ENCODE data around the gene FBXW4. TPM values are rescaled to one million over a fixed set of nuclear protein-coding genes. Genes with fewer than 3 reads are reported as not detected.

Gene FBXW4
- total RNA-seq, 2 donors from 2014 or later = 33.5 to 40.5 TPM

GRCh38 chr10:101691081-101691480 lies 3.9 kb downstream of the FBXW4 start:
- Histone ChIP-seq H3K27ac (no peak overlapping the region), H3K36me3 (replicated peaks in 1 of 2; ENCODE audit: insufficient read depth in 1 of 2, low read depth in 2 of 2) (no peaks in the 10 kb centered on the region), H3K4me1 (peaks cover 50% of the 10 kb centered on the region), H3K27me3 (no peaks in the 10 kb centered on the region), H3K9me3 (no peaks in the 10 kb centered on the region), H3K4me3 (no peak overlapping the region)
- intact Hi-C loops (cut with DNase I) = no loop called here
- ATAC-seq (no peak), DNase-seq (no peak)
- TF ChIP-seq POLR2A (IDR thresholded peaks at IDR 0.05) (no peak), CTCF (IDR thresholded peaks at IDR 0.05) (no peak)
- WGBS, 2 donors = 58% methylated on average over 7 of the region's 7 CpGs

DNA sequence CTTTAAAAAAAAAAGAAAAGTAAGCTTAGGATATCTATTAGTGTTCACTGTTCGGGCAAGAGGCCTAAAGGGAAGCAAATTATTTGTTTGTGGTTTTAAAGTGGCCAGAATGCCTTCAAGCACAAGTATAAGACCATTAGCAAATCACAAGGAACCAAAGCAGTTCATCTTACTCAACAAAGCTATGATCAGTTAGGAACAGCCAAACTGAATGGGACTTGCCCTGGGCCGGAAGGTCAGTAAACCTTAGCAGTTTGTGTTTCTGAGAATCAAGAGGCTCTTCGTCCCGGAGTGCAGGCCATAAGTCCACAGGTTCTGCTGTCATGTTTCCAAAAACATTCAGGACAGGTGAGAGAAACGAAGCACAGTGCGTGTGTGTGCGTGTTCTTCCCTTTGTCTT lies 4.5 kb downstream of the FBXW4 start:
- peaks cover 48% of the 10 kb centered on the region for H3K4me1 ChIP-seq
- no peaks in the 10 kb centered on the region for H3K9me3 ChIP-seq
- H3K4me3 ChIP-seq = no peak overlapping the region
- intact Hi-C loops (cut with DNase I) = no loop called here
- no peak for TF ChIP-seq POLR2A (IDR thresholded peaks at IDR 0.05)
- TF ChIP-seq CTCF (IDR thresholded peaks at IDR 0.05) = no peak
- no peaks in the 10 kb centered on the region for H3K27me3 ChIP-seq
- H3K27ac ChIP-seq = no peak overlapping the region
- ATAC-seq (no peak), DNase-seq (no peak)
- no peaks in the 10 kb centered on the region for H3K36me3 ChIP-seq (replicated peaks in 1 of 2; ENCODE audit: insufficient read depth in 1 of 2, low read depth in 2 of 2)
- WGBS, 2 donors = 40 to 60% methylated on average over 7 of the region's 7 CpGs

DNA sequence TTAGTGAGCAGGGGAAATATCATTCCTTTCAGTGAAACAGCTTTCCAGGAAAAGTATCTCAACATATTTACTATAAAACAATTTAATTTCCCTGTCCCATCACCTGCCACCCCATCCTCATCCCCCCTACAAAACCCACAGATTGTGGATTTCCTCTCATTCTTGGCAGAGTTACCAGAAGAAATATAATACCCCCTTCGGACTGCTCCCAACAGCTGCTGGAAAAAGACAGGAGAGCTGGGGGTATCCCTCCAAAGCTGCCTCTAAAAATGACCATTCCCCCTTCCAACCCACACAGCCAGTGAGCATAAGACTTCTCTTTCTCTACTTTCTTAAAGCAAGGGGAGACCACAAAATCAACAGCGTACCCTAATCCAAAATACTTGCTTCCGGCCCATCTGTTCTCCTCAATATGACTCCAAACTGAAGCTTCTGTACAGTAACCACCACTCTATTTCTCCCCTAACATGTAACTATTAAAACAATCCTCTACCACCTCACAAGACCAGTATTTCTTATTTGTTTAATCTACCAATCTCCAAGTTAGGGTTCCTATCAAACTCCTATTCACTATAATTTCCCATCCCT lies 7.8 kb downstream of the FBXW4 start:
- ATAC-seq = no peak
- H3K36me3 ChIP-seq (replicated peaks in 1 of 2; ENCODE audit: insufficient read depth in 1 of 2, low read depth in 2 of 2) = no peaks in the 10 kb centered on the region
- no peak overlapping the region for H3K27ac ChIP-seq
- TF ChIP-seq POLR2A (IDR thresholded peaks at IDR 0.05) = no peak
- no peak for TF ChIP-seq CTCF (IDR thresholded peaks at IDR 0.05)
- intact Hi-C loops (cut with DNase I) = no loop called here
- no peaks in the 10 kb centered on the region for H3K9me3 ChIP-seq
- no peak overlapping the region for H3K4me3 ChIP-seq
- DNase-seq = no peak
- 83 to 87% methylated on average over 3 of the region's 3 CpGs for WGBS, 2 donors
- H3K27me3 ChIP-seq = no peaks in the 10 kb centered on the region
- peaks cover 35% of the 10 kb centered on the region for H3K4me1 ChIP-seq

DNA sequence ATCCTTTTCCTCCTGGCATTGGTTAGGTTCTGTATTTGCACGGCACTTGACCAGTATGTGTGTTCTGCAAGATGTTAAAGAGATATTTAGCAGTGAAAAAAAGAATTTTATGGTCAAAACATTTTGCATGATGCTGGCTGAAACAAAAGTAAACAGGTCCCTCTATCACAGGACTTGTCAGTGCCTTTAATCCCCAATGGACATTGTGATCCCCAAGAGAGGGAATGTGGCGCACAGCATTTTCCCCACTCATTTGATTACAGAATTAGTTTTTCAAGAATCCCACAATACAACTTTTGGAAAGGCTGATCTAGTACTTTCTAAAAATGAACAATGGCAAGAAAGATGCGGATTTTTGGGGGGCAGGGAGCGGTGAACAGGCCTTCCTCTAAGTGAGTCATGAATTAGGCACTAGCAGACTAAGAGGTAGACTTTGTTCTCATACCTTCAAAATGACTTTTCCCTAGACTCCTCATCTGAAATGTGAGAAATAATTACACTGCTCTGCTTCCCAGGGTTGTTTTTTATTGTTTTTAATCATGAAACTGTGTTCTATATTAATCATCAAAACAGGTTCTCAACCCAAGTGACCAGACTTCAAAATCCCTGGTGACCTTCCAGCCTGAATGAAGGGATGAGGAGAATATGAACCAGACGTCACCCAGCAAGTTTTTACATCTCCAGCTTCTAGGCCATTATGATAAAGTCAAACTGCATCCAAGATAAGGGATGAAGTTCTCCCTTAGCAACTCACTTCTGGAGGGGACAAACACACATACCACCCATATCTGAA lies 8.6 kb downstream of the FBXW4 start:
- TF ChIP-seq POLR2A (IDR thresholded peaks at IDR 0.05) = no peak
- no peak for TF ChIP-seq CTCF (IDR thresholded peaks at IDR 0.05)
- intact Hi-C loops (cut with DNase I) = no loop called here
- ATAC-seq (no peak), DNase-seq (no peak)
- no peaks in the 10 kb centered on the region for H3K27me3 ChIP-seq
- no peaks in the 10 kb centered on the region for H3K36me3 ChIP-seq (replicated peaks in 1 of 2; ENCODE audit: insufficient read depth in 1 of 2, low read depth in 2 of 2)
- H3K4me3 ChIP-seq = no peak overlapping the region
- H3K27ac ChIP-seq = no peak overlapping the region
- 86% methylated on average over 5 of the region's 5 CpGs for WGBS, 2 donors
- H3K4me1 ChIP-seq = peaks cover 33% of the 10 kb centered on the region
- no peaks in the 10 kb centered on the region for H3K9me3 ChIP-seq

DNA sequence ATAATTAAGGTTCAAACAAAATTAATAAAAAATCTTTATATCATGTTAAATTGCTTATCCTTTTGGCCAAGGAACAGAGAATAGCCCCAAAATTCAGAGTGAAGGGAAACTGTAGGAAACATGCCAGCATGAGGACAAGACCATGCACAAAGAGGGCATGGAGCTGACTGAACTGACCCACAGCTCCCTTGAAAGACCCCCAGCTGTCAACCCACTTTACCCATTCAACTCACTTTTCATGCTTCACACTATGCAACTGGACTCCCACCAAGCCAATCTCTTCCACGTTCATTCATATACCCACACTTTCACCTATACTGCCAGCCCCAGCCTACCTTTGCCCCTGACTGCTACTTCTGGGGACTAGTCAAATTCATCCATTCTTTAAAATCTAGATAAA lies 10.2 kb downstream of the FBXW4 start:
- 93 to 96% methylated on average over 1 of the region's 1 CpG for WGBS, 2 donors
- TF ChIP-seq CTCF (IDR thresholded peaks at IDR 0.05) = no peak
- no peak for TF ChIP-seq POLR2A (IDR thresholded peaks at IDR 0.05)
- Histone ChIP-seq H3K4me1 (peaks cover 23% of the 10 kb centered on the region), H3K27me3 (no peaks in the 10 kb centered on the region), H3K4me3 (no peak overlapping the region), H3K9me3 (no peaks in the 10 kb centered on the region), H3K27ac (no peak overlapping the region), H3K36me3 (replicated peaks in 1 of 2; ENCODE audit: insufficient read depth in 1 of 2, low read depth in 2 of 2) (no peaks in the 10 kb centered on the region)
- no peak for DNase-seq
- intact Hi-C loops (cut with DNase I) = no loop called here
- no peak for ATAC-seq
